SK-N-SH treated with all-trans-retinoic acid at 6 μM for 48 hours (cell line): ENCODE data around the gene TRIM8.
"Not testable (repeated sequence)": the region's sequence is repeated elsewhere in the genome, so short reads cannot be mapped to it uniquely, and the experiment has no call there.

Experiments used
- ATAC-seq: fragments of 200-7000 bp; cut with Tn5 transposase; 3 replicates; pipeline ENCODE4 v1.9.1; 2020; ENCODE audit warnings: mild to moderate bottlenecking, moderate library complexity
- ARNTL ChIP-seq: fragments of 450-650 bp; formaldehyde crosslinking; IDR thresholded peaks from 2 replicates; pipeline ENCODE4 v1.5.0; 2020; ENCODE audit warnings: low read depth, mild to moderate bottlenecking, moderate library complexity, borderline replicate concordance
- BACH2 ChIP-seq: fragments of 250-450 bp; sonication (Bioruptor Pico); IDR thresholded peaks from 2 replicates; pipeline ENCODE4 v1.9.0; 2021; ENCODE audit warnings: mild to moderate bottlenecking, borderline replicate concordance
- CREB5 ChIP-seq: fragments of 250-450 bp; sonication (Bioruptor Pico); IDR thresholded peaks from 2 replicates; pipeline ENCODE4 v1.5.1; 2020; ENCODE audit warnings: low read depth, mild to moderate bottlenecking, moderate library complexity
- ESRRG ChIP-seq: fragments of 250-450 bp; sonication (Bioruptor Pico); IDR thresholded peaks from 2 replicates; pipeline ENCODE4 v1.6.1; 2021; ENCODE audit warnings: mild to moderate bottlenecking
- GLIS3 ChIP-seq: fragments of 250-450 bp; sonication (Bioruptor Pico); IDR thresholded peaks from 2 replicates; pipeline ENCODE4 v1.5.0; 2020; ENCODE audit warnings: mild to moderate bottlenecking, moderate library complexity
- ISL1 ChIP-seq: fragments of 250-450 bp; sonication (Bioruptor Pico); IDR thresholded peaks from 2 replicates; pipeline ENCODE4 v2.1.2; 2022; ENCODE audit warnings: mild to moderate bottlenecking, moderate library complexity
- OSR1 ChIP-seq: fragments of 250-450 bp; sonication (Bioruptor Pico); IDR thresholded peaks from 2 replicates; pipeline ENCODE4 v1.8.0; 2022; ENCODE audit warnings: moderate library complexity, mild to moderate bottlenecking, inconsistent platforms
- POU6F1 ChIP-seq: fragments of 250-450 bp; sonication (Bioruptor Pico); IDR thresholded peaks from 2 replicates; pipeline ENCODE4 v1.8.0; 2021; ENCODE audit warnings: low read depth, mild to moderate bottlenecking, moderate library complexity, borderline replicate concordance
- RARB ChIP-seq: fragments of 250-450 bp; sonication (Bioruptor Pico); IDR thresholded peaks from 2 replicates; pipeline ENCODE4 v1.8.0; 2021; ENCODE audit warnings: mild to moderate bottlenecking, moderate library complexity
- TCF4 ChIP-seq: fragments of 250-450 bp; sonication (Bioruptor Pico); IDR thresholded peaks from 2 replicates; pipeline ENCODE4 v1.8.0; 2021; ENCODE audit warnings: mild to moderate bottlenecking, moderate library complexity, borderline replicate concordance
- TOX ChIP-seq: fragments of 250-450 bp; sonication (Bioruptor Pico); IDR thresholded peaks from 2 replicates; pipeline ENCODE4 v1.8.0; 2021; ENCODE audit warnings: mild to moderate bottlenecking, moderate library complexity, borderline replicate concordance
- ZFP3 ChIP-seq: fragments of 250-450 bp; sonication (Bioruptor Pico); IDR thresholded peaks from 2 replicates; pipeline ENCODE4 v1.5.0; 2020; ENCODE audit warnings: mild to moderate bottlenecking, moderate library complexity
- ZFP30 ChIP-seq: fragments of 450-650 bp; formaldehyde crosslinking; IDR thresholded peaks from 2 replicates; pipeline ENCODE4 v1.5.0; 2022; ENCODE audit warnings: mild to moderate bottlenecking, moderate library complexity
- ZNF70 ChIP-seq: fragments of 450-650 bp; formaldehyde crosslinking; IDR thresholded peaks from 2 replicates; pipeline ENCODE4 v1.5.0; 2020; ENCODE audit warnings: mild to moderate bottlenecking, moderate library complexity
- ZNF8 ChIP-seq: fragments of 450-650 bp; formaldehyde crosslinking; IDR thresholded peaks from 2 replicates; pipeline ENCODE4 v1.5.0; 2020; ENCODE audit warnings: mild to moderate bottlenecking, moderate library complexity
- TF ChIP-seq, protein P1 (sequence below): fragments of 250-450 bp; sonication (Bioruptor Pico); IDR thresholded peaks from 2 replicates; pipeline ENCODE4 v1.8.0; 2020; ENCODE audit warnings: mild to moderate bottlenecking, moderate library complexity, borderline replicate concordance
- TF ChIP-seq, protein P2 (sequence below): fragments of 250-450 bp; sonication (Bioruptor Pico); IDR thresholded peaks from 2 replicates; pipeline ENCODE4 v1.5.1; 2021; ENCODE audit warnings: mild to moderate bottlenecking, moderate library complexity
- TF ChIP-seq, protein P3 (sequence below): fragments of 250-450 bp; sonication (Bioruptor Pico); IDR thresholded peaks from 2 replicates; pipeline ENCODE4 v1.5.0; 2020; ENCODE audit warnings: mild to moderate bottlenecking, moderate library complexity

The TRIM8 gene

DNA sequence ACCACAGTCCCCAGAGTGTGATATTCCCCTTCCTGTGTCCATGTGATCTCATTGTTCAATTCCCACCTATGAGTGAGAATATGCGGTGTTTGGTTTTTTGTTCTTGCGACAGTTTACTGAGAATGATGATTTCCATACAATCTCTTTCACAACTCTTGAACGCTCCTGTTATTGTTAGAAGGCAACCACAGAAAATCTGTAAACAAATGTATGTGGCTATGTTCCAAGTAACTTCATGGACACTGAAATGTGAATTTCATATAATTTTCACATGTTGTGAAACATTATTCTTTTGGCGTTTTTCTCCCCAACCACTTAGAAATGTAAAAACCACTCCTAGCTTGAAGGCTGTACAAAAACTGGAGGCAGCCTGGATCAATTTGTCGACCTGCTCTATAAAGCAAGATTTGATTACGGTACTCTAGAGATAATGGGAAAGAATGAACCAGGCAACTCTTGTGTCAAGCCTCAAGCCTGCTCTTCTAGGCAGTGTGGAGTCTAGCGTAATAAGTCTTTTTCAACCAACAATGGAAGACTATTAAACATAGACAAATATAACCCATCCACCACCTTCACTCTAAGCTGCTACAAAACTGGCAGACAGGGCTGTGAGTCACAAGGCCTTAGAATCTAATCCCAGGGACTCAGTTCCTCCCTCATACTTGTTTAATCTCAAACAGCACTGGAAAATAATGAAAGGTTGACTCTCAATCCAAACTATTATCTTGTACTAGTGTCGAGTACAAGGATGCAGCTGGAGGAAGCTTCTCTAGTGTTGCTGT, 47.2 kb downstream of the TRIM8 start:
- ATAC-seq: no peak
- no peak for TF ChIP-seq POU6F1
- TF ChIP-seq RARB (CRISPR knock-in tag): no peak
- no peak for TF ChIP-seq ZNF70 (CRISPR knock-in tag)
- no peak for TF ChIP-seq TCF4
- no peak for TF ChIP-seq CREB5 (CRISPR knock-in tag)
- TF ChIP-seq ZNF8 (CRISPR knock-in tag): no peak
- TF ChIP-seq OSR1 (CRISPR knock-in tag): no peak
- TF ChIP-seq ZFP3 (CRISPR knock-in tag): no peak
- TF ChIP-seq ARNTL (CRISPR knock-in tag): no peak
- no peak for TF ChIP-seq ZFP30 (CRISPR knock-in tag)
- TF ChIP-seq, protein P1, sequence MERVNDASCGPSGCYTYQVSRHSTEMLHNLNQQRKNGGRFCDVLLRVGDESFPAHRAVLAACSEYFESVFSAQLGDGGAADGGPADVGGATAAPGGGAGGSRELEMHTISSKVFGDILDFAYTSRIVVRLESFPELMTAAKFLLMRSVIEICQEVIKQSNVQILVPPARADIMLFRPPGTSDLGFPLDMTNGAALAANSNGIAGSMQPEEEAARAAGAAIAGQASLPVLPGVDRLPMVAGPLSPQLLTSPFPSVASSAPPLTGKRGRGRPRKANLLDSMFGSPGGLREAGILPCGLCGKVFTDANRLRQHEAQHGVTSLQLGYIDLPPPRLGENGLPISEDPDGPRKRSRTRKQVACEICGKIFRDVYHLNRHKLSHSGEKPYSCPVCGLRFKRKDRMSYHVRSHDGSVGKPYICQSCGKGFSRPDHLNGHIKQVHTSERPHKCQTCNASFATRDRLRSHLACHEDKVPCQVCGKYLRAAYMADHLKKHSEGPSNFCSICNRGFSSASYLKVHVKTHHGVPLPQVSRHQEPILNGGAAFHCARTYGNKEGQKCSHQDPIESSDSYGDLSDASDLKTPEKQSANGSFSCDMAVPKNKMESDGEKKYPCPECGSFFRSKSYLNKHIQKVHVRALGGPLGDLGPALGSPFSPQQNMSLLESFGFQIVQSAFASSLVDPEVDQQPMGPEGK: no peak
- TF ChIP-seq, protein P2, sequence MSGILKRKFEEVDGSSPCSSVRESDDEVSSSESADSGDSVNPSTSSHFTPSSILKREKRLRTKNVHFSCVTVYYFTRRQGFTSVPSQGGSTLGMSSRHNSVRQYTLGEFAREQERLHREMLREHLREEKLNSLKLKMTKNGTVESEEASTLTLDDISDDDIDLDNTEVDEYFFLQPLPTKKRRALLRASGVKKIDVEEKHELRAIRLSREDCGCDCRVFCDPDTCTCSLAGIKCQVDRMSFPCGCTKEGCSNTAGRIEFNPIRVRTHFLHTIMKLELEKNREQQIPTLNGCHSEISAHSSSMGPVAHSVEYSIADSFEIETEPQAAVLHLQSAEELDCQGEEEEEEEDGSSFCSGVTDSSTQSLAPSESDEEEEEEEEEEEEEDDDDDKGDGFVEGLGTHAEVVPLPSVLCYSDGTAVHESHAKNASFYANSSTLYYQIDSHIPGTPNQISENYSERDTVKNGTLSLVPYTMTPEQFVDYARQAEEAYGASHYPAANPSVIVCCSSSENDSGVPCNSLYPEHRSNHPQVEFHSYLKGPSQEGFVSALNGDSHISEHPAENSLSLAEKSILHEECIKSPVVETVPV: no peak
- no peak for TF ChIP-seq TOX

GRCh38 chr10:102695401-102695800, 51.1 kb downstream of the TRIM8 start:
- ATAC-seq: not testable (repeated sequence)

- TF ChIP-seq RARB (CRISPR knock-in tag) (no peak), ESRRG (CRISPR knock-in tag) (no peak), ISL1 (CRISPR knock-in tag) (no peak), CREB5 (CRISPR knock-in tag) (no peak), OSR1 (CRISPR knock-in tag) (no peak), GLIS3 (CRISPR knock-in tag) (no peak)
- TF ChIP-seq, protein P3, sequence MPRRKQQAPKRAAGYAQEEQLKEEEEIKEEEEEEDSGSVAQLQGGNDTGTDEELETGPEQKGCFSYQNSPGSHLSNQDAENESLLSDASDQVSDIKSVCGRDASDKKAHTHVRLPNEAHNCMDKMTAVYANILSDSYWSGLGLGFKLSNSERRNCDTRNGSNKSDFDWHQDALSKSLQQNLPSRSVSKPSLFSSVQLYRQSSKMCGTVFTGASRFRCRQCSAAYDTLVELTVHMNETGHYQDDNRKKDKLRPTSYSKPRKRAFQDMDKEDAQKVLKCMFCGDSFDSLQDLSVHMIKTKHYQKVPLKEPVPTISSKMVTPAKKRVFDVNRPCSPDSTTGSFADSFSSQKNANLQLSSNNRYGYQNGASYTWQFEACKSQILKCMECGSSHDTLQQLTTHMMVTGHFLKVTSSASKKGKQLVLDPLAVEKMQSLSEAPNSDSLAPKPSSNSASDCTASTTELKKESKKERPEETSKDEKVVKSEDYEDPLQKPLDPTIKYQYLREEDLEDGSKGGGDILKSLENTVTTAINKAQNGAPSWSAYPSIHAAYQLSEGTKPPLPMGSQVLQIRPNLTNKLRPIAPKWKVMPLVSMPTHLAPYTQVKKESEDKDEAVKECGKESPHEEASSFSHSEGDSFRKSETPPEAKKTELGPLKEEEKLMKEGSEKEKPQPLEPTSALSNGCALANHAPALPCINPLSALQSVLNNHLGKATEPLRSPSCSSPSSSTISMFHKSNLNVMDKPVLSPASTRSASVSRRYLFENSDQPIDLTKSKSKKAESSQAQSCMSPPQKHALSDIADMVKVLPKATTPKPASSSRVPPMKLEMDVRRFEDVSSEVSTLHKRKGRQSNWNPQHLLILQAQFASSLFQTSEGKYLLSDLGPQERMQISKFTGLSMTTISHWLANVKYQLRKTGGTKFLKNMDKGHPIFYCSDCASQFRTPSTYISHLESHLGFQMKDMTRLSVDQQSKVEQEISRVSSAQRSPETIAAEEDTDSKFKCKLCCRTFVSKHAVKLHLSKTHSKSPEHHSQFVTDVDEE (CRISPR knock-in tag): no peak
- ATAC-seq: no peak
Observed at GRCh38 chr10:102696736-102697135, 52.5 kb downstream of the TRIM8 start.

DNA sequence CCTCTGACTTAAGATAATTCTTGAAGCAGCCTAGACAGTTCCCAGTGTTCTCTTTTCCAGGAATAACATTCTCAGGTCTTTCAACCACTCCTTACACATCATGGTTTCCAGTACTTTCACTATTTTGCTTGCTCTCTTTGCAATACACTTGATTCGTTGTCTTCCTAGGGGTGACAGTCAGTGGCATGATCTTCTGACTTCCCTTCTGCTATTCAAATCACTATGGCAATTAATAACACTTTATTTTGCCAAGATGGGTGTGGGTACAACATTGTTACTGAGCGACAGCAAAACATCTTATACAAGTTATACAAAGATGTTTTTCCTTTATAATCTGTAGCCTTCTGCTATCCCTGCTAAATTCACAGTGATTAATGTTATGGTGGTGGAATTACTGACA, 54.6 kb downstream of the TRIM8 start:
- TF ChIP-seq OSR1 (CRISPR knock-in tag): no peak
- TF ChIP-seq BACH2: no peak
- no peak for TF ChIP-seq TCF4
- TF ChIP-seq GLIS3 (CRISPR knock-in tag): no peak
- no peak for TF ChIP-seq RARB (CRISPR knock-in tag)
- TF ChIP-seq ISL1 (CRISPR knock-in tag): no peak
- no peak for TF ChIP-seq CREB5 (CRISPR knock-in tag)
- TF ChIP-seq POU6F1: no peak
- ATAC-seq: no peak
